AG04450 (cell line): ENCODE measurements around the gene SCNN1A. TPM values are rescaled to one million over a fixed set of nuclear protein-coding genes. Genes with fewer than 3 reads are reported as not detected.

Source experiments
- CTCF ChIA-PET: fragments of 300-600, 350-600 bp; formaldehyde crosslinking; extraction: SDS; loops from one replicate; lab custom pipeline; 2022; ENCODE audit warnings: antibody characterized with exemption, inconsistent platforms; lab: Charles Lee
- POLR2A ChIA-PET: fragments of 350-600 bp; formaldehyde crosslinking; extraction: SDS; loops from one replicate; lab custom pipeline; 2021; ENCODE audit warnings: antibody characterized with exemption, inconsistent platforms; lab: Yijun Ruan, JAX
- DNase-seq: peaks from one replicate; pipeline ENCODE4 v3.0.0-alpha.2; 2011; ENCODE audit warnings: low read depth, low spot score
- H3K27ac ChIP-seq: one replicate; pipeline ENCODE4 v1.5.1; 2012; ENCODE audit warnings: low read depth, low read length, control low read depth
- H3K27me3 ChIP-seq: one replicate; pipeline ENCODE4 v1.6.0; 2012; ENCODE audit warnings: low read length; ENCODE audit not compliant: control insufficient read depth, insufficient read depth
- H3K4me3 ChIP-seq: 2 replicates; pipeline ENCODE4 v1.5.1; 2011; ENCODE audit warnings: mild to moderate bottlenecking, low read depth, low read length, control low read depth
- H3K9me3 ChIP-seq: 2 replicates; pipeline ENCODE4 v1.5.1; 2012; ENCODE audit warnings: low read length; ENCODE audit not compliant: control insufficient read depth, insufficient read depth
- CTCF ChIP-seq: IDR thresholded peaks from 2 replicates; pipeline ENCODE4 v1.5.1; 2011; ENCODE audit warnings: low read depth, low read length, control low read depth, inconsistent platforms
- polyA plus RNA-seq: library from polyadenylated mRNA; depleted of rRNA; stranded (reverse); fragments of >200 nt; gene quantifications from 2 replicates; pipeline ENCODE4 v1.2.3, GENCODE V29; 2011

Gene SCNN1A
- polyA plus RNA-seq, 1 experiment, result 0.26 TPM

DNA sequence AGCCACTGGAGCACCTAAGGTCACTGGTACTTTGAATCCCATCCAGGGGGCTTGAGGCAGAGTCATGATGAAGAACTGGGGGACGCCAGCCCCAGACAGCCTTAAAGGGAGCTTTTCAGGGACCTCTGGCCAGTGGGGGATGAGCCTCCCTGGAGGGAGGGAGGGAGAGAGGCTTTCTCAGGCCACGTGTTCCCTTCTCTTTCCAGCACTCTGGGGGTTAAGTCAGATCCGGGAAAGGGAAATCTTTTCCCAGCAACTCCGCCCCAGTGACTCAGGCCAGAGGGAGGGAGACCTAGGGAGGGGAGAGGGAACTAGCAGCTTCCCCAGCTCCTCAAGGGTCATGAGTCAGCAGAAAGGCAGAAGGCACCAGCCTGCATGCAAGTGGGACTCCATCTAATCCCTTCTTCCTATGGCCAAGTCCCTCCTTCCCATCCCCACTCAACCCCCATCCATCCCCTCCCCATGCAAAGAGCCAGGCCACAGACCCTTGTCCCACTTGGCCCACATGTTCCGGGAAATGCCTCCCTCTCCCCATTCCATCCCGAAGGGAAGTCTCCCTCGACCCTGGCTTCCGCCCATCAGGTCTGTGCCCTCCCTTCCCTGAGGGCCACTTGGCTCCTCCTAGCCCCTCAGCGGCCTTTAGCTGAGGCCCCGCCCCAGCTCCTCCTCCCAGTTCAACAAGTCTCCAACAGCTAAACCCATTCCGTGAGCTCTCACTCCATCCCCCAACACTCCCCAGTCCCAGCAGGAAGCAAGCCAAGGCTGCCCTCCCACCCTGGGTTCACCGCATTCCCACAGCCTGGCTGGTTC, 39.1 kb downstream of the SCNN1A start:
- ChIA-PET CTCF (interaction anchor here (1.0 to 3.2 kb wide), 5 partner anchors 10 to 129 kb away, joined by 3 to 33 read pairs (median 8); no protein-coding TSS in a partner anchor), POLR2A (interaction anchor here (0.6 to 5.4 kb wide), 20 partner anchors 9 to 199 kb away, joined by 3 to 50 read pairs (median 6); partner anchors contain the start of genes GAPDH, LTBR, TAPBPL and VAMP1)
- TF ChIP-seq CTCF, result no peak
- Histone ChIP-seq H3K4me3 (peak overlapping the region; percentile 100), H3K27ac (peak overlapping the region; percentile 100), H3K27me3 (no peaks in the 10 kb centered on the region), H3K9me3 (no peaks in the 10 kb centered on the region; the same call in 1 of the 2 replicates)
- DNase-seq, result peak; percentile 98

DNA sequence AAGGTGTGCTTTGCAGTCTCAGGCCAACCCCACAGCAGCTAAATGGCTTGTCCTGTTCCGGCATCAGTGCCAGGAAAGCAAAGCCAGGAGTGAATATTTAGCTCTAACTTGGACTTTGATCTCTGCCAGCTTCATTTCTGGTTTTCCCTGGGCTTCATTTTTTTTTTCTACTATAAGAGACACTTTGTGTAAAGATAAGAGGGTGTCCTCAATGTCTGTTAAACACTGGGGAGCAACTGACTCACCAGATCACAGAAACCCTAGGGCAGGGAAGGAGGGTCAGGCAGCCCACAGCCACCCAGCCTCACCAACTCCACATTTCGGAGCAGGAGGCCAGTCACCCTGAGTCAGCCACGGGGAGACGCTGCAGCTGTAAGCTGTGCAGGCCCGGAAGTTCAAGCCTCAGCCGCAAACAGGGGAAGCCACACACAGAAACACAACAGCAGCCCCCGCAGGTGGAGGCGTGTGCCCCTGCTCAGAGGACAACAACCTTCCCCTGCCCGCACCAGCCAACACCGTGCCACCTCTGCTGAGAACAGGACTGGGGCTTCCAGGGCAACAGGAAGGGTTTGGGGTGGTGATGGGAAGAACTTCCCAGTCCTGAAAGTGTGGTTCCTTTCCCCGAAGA, 39.8 kb downstream of the SCNN1A start:
- Histone ChIP-seq H3K27ac (peak overlapping the region; percentile 100), H3K27me3 (no peaks in the 10 kb centered on the region), H3K9me3 (no peaks in the 10 kb centered on the region; the same call in 1 of the 2 replicates), H3K4me3 (peak overlapping the region; percentile 58)
- peak; percentile 53 for TF ChIP-seq CTCF
- ChIA-PET POLR2A (interaction anchor here (0.6 to 5.4 kb wide), 20 partner anchors 9 to 498 kb away, joined by 3 to 50 read pairs (median 6); partner anchors contain the start of genes GAPDH, LTBR, TAPBPL and VAMP1), CTCF (interaction anchor here (0.6 to 3.2 kb wide), 12 partner anchors 10 to 347 kb away, joined by 3 to 33 read pairs (median 4); partner anchors contain the start of gene TAPBPL)
- DNase-seq, result peak; percentile 53

DNA sequence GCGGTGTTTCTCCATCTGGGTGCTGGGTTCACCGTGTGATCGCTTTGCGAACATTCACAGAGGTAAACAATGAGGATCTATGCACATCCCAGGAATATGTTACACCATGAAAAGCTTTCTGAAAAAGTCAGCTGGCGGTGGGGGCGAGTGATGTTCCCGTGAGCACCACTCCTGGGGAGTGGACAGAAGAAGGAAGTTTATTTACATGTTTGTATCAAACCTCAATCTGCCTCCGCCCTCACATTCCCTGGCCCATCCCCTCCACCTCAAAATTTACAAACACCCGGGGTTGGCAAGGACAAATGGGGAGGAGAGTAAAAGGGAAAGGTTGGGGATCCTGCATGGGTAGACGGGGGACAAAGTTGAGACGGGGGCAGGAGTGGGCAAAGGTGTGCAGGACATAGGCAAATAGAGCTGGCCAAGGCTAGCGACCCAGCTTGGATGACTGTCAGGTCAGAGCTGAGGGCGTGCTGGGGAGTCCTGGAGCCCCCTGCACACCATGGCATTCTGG, 40.4 kb downstream of the SCNN1A start:
- POLR2A ChIA-PET, result interaction anchor here (0.6 to 5.4 kb wide), 15 partner anchors 9 to 499 kb away, joined by 3 to 50 read pairs (median 6); partner anchors contain the start of genes GAPDH, LTBR and VAMP1
- Histone ChIP-seq H3K4me3 (peak overlapping the region; percentile 58), H3K9me3 (no peaks in the 10 kb centered on the region; the same call in 1 of the 2 replicates), H3K27me3 (no peaks in the 10 kb centered on the region), H3K27ac (peak overlapping the region; percentile 100)
- no peak for DNase-seq
- no peak for TF ChIP-seq CTCF
- CTCF ChIA-PET, result interaction anchor here (0.6 to 3.2 kb wide), 15 partner anchors 9 to 347 kb away, joined by 3 to 33 read pairs (median 4); partner anchors contain the start of gene TAPBPL

DNA sequence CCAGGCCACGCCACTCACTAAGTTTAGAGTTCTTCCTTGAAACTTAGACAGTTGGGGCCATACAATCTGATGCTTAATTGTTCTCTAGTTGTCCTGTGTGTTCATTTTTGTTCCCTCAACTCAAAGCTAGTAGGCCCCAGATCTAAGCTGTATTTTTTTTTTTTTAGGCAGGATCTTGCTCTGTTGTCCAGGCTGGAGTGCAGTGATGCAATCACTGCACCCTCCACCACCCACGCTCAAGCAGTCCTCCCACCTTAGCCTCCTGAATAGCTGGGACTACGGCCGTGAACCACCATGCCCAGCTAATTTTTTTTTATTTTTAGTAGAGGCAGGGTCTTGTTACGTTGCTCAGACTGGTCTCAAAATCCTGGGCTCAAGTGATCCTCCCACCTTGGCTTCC, 41.0 kb downstream of the SCNN1A start:
- TF ChIP-seq CTCF, result no peak
- Histone ChIP-seq H3K4me3 (no peak overlapping the region), H3K27ac (peak overlapping the region; percentile 100), H3K27me3 (no peaks in the 10 kb centered on the region), H3K9me3 (no peaks in the 10 kb centered on the region; the same call in 1 of the 2 replicates)
- no peak for DNase-seq
- ChIA-PET POLR2A (interaction anchor here (2.9 to 5.4 kb wide), 3 partner anchors 9 to 49 kb away, joined by 19 to 50 read pairs (median 20); partner anchors contain the start of gene LTBR), CTCF (interaction anchor here (0.6 to 3.2 kb wide), 9 partner anchors 11 to 201 kb away, joined by 3 to 33 read pairs (median 3); partner anchors contain the start of gene TAPBPL)
